ENCODE data around the gene S1PR4.
A peak's percentile ranks its signal among the peaks of the same experiment; 100 is the strongest.
"Not testable (repeated sequence)": the region's sequence is repeated elsewhere in the genome, so short reads cannot be mapped to it uniquely, and the experiment has no call there.

S1PR4 gene

DNA sequence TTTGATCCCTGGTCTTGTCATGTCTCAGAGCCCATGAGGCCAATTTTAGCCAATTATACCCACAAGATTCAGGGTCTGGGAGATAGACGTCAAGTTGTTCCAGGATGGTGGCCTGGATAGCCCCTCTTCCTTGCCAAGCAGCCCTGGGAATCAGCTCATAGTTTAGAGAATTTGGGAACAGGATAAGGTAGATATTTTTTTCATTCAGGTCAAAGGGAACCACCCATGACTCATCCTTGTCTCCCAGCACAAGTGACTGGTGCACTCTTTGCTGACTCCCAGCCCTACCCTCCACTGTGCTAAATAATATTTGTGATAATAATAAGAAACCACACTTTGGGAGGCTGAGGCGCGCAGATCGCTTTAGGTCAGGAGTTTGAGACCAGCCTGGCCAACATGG, 17.1 kb upstream of the S1PR4 start:
- TF ChIP-seq, protein P1, sequence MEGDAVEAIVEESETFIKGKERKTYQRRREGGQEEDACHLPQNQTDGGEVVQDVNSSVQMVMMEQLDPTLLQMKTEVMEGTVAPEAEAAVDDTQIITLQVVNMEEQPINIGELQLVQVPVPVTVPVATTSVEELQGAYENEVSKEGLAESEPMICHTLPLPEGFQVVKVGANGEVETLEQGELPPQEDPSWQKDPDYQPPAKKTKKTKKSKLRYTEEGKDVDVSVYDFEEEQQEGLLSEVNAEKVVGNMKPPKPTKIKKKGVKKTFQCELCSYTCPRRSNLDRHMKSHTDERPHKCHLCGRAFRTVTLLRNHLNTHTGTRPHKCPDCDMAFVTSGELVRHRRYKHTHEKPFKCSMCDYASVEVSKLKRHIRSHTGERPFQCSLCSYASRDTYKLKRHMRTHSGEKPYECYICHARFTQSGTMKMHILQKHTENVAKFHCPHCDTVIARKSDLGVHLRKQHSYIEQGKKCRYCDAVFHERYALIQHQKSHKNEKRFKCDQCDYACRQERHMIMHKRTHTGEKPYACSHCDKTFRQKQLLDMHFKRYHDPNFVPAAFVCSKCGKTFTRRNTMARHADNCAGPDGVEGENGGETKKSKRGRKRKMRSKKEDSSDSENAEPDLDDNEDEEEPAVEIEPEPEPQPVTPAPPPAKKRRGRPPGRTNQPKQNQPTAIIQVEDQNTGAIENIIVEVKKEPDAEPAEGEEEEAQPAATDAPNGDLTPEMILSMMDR (conservative IDR thresholded peaks at IDR 0.05; ENCODE audit: low read depth, low read length): no peak
- H3K4me3 ChIP-seq (ENCODE audit: low read depth, low read length): no peak overlapping the region
- DNase-seq (ENCODE audit: low read depth): peak; percentile 35

DNA sequence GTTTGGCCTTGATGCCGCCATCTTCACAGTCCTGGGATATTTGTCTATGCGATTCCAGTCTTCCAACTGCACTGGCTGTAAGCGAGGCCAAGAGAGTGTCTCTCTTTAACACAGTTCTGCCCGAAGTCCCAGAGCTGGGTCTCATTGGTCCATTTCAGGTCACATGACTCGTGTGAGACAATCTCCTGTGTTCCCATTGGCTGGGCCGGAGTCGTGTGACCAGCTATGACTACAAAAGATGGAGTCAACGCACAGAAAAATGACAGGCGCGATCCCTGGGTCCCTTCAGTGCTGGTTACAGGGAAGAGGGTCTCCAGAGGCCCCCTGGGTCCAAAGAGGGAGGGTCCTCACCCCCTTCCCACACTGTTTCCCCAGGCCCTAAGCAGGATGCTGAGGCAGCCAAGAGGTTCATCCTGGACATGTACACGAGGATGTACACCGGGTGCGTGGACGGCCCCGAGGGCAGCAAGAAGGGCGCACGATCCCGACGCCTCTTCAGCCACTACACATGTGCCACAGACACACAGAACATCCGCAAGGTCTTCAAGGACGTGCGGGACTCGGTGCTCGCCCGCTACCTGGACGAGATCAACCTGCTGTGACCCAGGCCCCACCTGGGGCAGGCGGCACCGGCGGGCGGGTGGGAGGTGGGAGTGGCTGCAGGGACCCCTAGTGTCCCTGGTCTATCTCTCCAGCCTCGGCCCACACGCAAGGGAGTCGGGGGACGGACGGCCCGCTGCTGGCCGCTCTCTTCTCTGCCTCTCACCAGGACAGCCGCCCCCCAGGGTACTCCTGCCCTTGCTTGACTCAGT, 15.9 kb upstream of the S1PR4 start:
- no peak overlapping the region for H3K4me3 ChIP-seq (ENCODE audit: low read depth, low read length)
- TF ChIP-seq, protein P1 (conservative IDR thresholded peaks at IDR 0.05; ENCODE audit: low read depth, low read length): no peak
- DNase-seq (ENCODE audit: low read depth): peak; percentile 29

DNA sequence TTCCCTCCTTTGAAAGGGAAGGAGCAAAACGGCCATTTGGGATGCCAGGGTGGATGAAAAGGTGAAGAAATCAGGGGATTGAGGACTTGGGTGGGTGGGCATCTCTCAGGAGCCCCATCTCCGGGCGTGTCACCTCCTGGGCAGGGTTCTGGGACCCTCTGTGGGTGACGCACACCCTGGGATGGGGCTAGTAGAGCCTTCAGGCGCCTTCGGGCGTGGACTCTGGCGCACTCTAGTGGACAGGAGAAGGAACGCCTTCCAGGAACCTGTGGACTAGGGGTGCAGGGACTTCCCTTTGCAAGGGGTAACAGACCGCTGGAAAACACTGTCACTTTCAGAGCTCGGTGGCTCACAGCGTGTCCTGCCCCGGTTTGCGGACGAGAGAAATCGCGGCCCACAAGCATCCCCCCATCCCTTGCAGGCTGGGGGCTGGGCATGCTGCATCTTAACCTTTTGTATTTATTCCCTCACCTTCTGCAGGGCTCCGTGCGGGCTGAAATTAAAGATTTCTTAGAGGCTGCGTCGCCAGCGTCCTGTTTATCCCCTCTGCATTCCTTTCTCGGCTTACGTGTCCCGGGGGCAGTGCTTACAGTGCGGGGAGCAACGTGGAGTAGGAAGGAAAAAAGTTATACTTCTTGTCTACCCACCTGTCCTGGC, 15.2 kb upstream of the S1PR4 start:
- TF ChIP-seq, protein P1 (conservative IDR thresholded peaks at IDR 0.05; ENCODE audit: low read depth, low read length): peak; percentile 97
- DNase-seq (ENCODE audit: low read depth): peak; percentile 69

DNA sequence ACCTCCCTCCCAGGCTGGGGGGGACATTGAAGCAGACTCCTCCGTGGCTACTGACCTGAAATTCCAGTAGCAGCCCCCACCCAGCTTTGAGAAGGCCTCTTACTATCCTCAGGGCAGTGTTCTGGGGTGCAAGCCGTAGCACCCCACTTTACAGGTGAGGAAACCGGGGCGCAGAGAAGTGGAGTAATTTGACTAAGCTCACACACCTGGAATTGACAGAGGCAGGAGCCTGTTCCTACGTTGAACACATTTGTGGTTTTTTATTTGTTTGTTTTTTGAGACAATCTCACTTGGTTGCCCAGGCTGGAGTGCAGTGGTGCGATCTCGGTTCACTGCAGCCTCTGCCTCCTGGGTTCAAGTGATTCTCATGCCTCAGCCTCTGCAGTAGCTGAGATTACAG, 14.6 kb upstream of the S1PR4 start:
- TF ChIP-seq, protein P1 (conservative IDR thresholded peaks at IDR 0.05; ENCODE audit: low read depth, low read length): no peak
- DNase-seq (ENCODE audit: low read depth): no peak
- H3K4me3 ChIP-seq (ENCODE audit: low read depth, low read length): no peak overlapping the region

More for the DNA sequence above, 15.2 kb upstream of the S1PR4 start:
- no peak overlapping the region for H3K4me3 ChIP-seq (ENCODE audit: low read depth, low read length)

DNA sequence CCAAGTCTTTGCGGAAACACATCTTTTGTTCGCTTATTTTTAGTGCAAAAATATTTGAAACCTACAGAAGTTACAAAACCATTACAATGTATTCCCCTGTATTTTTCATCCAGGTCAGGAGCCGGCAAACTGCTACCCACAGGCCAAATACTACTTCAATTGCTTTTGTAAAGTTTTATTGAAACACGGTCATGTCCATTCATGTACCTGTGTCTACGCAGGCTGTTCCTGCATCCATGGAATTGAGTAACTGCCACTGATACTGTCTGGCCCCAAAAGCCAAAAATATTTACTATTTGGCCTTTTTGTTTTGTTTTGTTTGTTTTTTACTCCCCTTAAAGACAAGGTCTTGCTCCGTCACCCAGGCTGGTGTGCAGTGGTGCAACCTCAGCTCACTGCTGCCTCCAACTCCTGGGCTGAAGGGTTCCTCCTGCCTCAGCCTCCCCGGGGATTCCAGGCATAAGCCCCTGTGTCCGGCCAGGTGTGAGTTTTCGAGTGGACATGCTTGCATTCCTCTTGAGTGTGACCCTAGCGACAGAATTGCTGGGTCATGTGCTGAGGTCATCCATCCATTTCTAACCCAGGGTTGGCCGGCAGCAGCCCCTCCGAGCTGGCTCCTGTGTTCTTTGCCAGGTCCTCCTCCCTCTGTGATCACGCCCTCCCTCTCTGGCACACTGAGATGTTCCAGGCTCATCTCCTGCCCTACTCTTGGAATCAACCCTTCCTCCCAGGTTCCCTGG, 10.9 kb upstream of the S1PR4 start:
- H3K4me3 ChIP-seq (ENCODE audit: low read depth, low read length): no peak overlapping the region
- DNase-seq (ENCODE audit: low read depth): no peak
- TF ChIP-seq, protein P1 (conservative IDR thresholded peaks at IDR 0.05; ENCODE audit: low read depth, low read length): no peak

DNA sequence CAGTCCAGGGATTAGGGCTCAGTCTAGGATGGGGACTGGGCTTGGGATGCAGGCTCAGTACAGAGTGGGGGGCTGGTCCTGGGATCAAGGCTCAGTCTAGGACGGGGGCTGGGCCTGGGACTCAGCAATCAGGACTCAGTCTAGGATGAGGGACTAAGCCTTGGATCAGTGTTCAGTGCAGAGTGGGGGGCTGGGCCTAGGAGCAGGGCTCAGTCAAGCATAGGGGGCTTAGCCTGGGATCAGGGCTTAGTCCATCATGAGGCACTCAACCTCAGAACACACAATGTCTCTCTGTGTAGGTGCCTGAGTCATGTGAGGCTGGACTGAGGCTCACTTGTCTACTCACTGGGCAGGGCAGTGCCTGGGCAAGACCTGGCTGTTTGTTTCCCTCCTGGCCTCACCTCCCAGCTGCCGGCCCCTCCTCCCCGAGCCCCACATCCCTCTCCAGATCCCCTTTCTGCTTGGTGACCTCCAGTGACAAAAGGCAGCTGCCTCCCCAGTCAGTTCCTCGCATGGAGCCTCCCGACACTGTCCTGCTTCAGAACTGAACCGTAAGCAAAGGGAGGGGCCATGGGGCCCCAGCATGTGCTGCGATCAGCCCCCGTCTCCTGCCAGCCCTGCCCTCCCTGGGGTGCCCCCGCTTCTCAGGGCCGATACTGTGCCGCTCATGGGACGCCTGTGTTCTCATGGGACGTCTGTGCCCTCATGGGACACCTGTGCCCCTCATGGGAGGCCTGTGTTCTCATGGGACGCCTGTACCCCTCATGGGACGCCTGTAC, 6.5 kb upstream of the S1PR4 start:
- no peak overlapping the region for H3K4me3 ChIP-seq (ENCODE audit: low read depth, low read length)
- TF ChIP-seq, protein P1 (conservative IDR thresholded peaks at IDR 0.05; ENCODE audit: low read depth, low read length): no peak
- no peak for DNase-seq (ENCODE audit: low read depth)

DNA sequence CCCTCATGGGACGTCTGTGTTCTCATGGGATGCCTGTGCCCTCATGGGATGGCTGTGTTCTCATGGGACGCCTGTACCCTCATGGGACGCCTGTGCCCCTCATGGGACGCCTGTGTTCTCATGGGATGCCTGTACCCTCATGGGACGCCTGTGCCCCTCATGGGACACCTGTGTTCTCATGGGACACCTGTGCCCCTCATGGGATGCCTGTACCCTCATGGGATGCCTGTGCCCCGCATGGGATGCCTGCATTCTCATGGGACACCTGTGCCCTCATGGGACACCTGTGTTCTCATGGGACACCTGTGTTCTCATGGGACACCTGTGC, 5.9 kb upstream of the S1PR4 start:
- not testable (repeated sequence) for H3K4me3 ChIP-seq (ENCODE audit: low read depth, low read length); DNase-seq (ENCODE audit: low read depth)
